GM10266 (cell line): ENCODE results near the gene CPLX1.

Source experiments
- DNase-seq: peaks from one replicate; pipeline ENCODE4 v3.0.0; 2012; ENCODE audit errors: extremely low spot score
- TF ChIP-seq, protein P1 (sequence below): IDR thresholded peaks from 2 replicates; pipeline ENCODE4 v1.5.1; 2012; ENCODE audit warnings: mild to moderate bottlenecking, low read depth; ENCODE audit not compliant: control insufficient read depth, insufficient read depth; ENCODE audit errors: missing control alignments

CPLX1 gene

GRCh38 chr4:868421-868820, 42.5 kb upstream of the CPLX1 start:
- no peak for DNase-seq
- TF ChIP-seq, protein P1, sequence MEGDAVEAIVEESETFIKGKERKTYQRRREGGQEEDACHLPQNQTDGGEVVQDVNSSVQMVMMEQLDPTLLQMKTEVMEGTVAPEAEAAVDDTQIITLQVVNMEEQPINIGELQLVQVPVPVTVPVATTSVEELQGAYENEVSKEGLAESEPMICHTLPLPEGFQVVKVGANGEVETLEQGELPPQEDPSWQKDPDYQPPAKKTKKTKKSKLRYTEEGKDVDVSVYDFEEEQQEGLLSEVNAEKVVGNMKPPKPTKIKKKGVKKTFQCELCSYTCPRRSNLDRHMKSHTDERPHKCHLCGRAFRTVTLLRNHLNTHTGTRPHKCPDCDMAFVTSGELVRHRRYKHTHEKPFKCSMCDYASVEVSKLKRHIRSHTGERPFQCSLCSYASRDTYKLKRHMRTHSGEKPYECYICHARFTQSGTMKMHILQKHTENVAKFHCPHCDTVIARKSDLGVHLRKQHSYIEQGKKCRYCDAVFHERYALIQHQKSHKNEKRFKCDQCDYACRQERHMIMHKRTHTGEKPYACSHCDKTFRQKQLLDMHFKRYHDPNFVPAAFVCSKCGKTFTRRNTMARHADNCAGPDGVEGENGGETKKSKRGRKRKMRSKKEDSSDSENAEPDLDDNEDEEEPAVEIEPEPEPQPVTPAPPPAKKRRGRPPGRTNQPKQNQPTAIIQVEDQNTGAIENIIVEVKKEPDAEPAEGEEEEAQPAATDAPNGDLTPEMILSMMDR = no peak

- TF ChIP-seq, protein P1 = no peak
- DNase-seq = no peak
Measured at GRCh38 chr4:867526-868250, 41.8 kb upstream of the CPLX1 start.

- TF ChIP-seq, protein P1 = no peak
- no peak for DNase-seq
Measured at GRCh38 chr4:866761-867390, 40.9 kb upstream of the CPLX1 start.

DNA sequence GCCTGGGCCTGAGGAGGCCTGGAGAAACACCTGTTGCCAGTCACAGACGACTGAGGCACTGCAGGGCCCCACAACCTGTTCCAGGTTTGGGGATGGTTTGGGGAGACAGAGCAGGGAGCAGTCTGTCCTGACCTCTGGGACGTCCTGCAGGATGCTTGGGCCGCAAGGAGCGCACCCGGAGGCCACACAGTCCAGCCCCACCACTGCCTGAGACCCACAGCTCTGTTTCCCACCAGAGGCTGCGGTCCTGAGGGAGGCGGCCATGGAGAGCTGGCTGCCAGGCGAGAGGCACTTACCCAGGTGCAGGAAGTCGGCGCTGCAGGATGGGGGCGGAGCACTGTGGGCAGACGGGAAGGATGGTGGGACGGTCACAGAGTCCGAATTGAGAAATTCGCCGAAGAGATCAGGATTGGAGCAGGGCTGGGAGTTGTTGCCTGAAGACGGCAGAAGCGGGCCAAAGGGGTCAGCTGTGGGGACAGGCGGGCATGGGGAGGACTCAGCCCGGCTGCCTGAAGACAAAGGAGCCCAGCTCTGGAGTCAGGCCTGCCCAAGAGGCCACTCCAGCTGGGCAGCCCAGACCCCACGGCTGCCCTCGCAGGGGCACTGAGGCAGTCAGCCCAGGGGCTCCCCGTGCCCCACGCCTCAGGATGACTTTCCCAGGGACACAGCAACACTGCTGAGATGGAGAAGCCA, 40.3 kb upstream of the CPLX1 start:
- DNase-seq = no peak

DNA sequence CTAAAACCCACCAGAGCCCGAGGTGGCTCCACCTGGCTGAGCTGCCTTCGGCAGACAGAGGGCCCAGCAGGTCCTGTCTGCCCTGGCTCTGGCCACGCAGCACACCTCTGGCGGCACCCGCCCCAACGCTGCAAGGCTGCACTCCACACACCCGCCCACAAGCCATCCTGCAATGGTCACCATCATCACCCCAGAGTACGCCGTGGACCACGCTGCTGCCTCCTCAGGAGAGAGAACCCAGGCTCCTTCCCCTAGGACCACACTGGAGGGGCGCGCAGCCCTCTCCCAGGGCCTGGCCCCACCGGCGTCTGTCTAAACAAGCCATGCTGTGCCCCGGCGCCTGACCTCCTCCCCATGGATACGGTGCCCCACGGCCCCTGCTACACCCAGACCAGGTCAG, 39.6 kb upstream of the CPLX1 start:
- TF ChIP-seq, protein P1 = no peak
- DNase-seq = no peak

More for the DNA sequence above, 40.3 kb upstream of the CPLX1 start:
- TF ChIP-seq, protein P1 = no peak

GRCh38 chr4:865121-865465, 39.2 kb upstream of the CPLX1 start:
- TF ChIP-seq, protein P1 = no peak
- DNase-seq = no peak
